GM13977 (cell line): ENCODE measurements around the gene SCAPER.
"Not testable (repeated sequence)": the region's sequence is repeated elsewhere in the genome, so short reads cannot be mapped to it uniquely, and the experiment has no call there.

Source experiments
- DNase-seq: peaks from one replicate; pipeline ENCODE4 v3.0.0; 2012; ENCODE audit warnings: low spot score
- CTCF ChIP-seq: IDR thresholded peaks from 2 replicates; pipeline ENCODE4 v1.5.1; 2012; ENCODE audit warnings: mild to moderate bottlenecking, control low read depth; ENCODE audit not compliant: insufficient read depth; ENCODE audit errors: extremely low read depth, missing control alignments
- in situ Hi-C: fragments of 300-500 bp; cut with MboI; formaldehyde crosslinking; loops from one replicate; pipeline ENCODE4 v1.12.0; 2022; ENCODE audit warnings: low sequenced_read_pairs, low pct_unique_long_range_greater_than_20kb, mixed read lengths, inconsistent platforms; ENCODE audit not compliant: unreplicated experiment

Gene SCAPER

DNA sequence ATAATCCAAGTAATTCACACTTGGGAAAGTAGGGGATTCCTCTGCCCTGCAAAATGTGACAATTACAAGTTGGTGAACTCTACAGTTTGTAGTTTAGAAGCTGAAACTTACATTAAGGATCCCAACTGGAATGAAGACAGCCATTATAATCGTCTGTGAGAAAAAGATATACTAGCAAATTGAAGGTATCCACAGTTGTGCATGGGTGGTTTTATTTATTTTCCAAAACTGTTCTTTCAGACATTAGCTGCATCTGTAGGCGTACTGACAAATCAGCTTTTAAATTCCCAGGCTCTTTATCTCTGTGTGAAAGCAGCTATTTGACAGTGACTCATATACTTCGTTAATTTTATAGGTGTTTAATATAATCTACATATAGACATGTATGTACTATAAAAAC, 581.1 kb downstream of the SCAPER start:
- in situ Hi-C loops: no loop called here
- TF ChIP-seq CTCF: no peak
- no peak for DNase-seq

GRCh38 chr15:76321602-76322001, 583.5 kb downstream of the SCAPER start:
- no peak for DNase-seq
- in situ Hi-C loops: no loop called here
- no peak for TF ChIP-seq CTCF

- in situ Hi-C loops: no loop called here
- DNase-seq: no peak
- TF ChIP-seq CTCF: no peak
These were observed 584.0 kb downstream of the SCAPER start for GRCh38 chr15:76321171-76321570.

DNA sequence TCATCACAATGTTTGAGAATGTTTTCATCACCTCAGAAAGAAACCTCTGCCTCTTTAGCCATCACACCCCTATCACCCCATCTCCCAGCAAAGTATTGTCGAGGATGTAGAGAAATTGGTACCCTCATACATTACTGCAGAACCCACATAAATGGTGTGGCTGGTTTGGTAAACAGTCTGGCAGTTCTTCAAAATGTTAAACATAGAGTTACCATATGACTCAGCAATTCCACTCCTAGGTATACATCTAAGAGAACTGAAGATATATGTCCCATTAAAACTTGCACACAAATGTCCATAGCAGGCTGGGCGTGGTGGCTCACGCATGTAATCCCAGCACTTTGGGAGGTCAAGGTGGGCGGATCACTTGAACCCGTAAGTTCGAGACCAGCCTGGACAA, 585.1 kb downstream of the SCAPER start:
- no peak for DNase-seq
- in situ Hi-C loops: no loop called here
- no peak for TF ChIP-seq CTCF

GRCh38 chr15:76313731-76314130, 591.4 kb downstream of the SCAPER start:
- TF ChIP-seq CTCF: no peak
- in situ Hi-C loops: no loop called here
- no peak for DNase-seq

GRCh38 chr15:76313175-76313567, 592.0 kb downstream of the SCAPER start:
- in situ Hi-C loops, DNase-seq: not testable (repeated sequence)

DNA sequence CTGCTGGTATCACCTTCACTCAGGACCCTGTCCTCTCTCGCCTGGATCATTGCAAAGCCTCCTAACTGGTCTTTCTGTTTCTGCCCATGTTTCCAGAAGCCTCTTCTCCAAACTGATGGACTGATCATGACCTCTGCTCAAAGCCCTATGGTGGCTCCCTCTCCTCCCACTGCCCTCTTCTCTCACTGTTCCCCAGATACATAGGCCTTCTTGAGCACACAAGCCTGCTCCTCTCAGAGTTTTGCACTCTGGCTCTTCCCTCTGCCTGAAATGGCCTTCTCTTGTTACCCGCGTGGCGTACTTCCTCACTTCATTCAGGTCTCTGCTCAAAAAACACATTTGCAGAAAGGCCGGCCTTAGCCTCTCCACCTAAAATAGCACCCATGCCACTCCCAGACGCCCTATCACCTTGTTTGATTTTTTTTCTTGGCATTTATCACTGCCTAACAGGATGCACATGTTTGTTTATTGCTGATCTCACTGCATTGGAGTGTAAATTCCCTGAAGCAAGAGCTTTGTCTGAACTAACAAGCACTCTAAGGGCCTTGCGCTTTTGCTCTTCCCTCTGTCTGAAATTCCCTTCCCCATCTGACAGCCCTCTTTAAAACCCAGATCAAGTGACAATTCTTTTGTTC, 592.5 kb downstream of the SCAPER start:
- in situ Hi-C loops: no loop called here
- DNase-seq: no peak
- no peak for TF ChIP-seq CTCF
